Measurements from ENCODE around the gene VPS8.

VPS8 gene, protein sequence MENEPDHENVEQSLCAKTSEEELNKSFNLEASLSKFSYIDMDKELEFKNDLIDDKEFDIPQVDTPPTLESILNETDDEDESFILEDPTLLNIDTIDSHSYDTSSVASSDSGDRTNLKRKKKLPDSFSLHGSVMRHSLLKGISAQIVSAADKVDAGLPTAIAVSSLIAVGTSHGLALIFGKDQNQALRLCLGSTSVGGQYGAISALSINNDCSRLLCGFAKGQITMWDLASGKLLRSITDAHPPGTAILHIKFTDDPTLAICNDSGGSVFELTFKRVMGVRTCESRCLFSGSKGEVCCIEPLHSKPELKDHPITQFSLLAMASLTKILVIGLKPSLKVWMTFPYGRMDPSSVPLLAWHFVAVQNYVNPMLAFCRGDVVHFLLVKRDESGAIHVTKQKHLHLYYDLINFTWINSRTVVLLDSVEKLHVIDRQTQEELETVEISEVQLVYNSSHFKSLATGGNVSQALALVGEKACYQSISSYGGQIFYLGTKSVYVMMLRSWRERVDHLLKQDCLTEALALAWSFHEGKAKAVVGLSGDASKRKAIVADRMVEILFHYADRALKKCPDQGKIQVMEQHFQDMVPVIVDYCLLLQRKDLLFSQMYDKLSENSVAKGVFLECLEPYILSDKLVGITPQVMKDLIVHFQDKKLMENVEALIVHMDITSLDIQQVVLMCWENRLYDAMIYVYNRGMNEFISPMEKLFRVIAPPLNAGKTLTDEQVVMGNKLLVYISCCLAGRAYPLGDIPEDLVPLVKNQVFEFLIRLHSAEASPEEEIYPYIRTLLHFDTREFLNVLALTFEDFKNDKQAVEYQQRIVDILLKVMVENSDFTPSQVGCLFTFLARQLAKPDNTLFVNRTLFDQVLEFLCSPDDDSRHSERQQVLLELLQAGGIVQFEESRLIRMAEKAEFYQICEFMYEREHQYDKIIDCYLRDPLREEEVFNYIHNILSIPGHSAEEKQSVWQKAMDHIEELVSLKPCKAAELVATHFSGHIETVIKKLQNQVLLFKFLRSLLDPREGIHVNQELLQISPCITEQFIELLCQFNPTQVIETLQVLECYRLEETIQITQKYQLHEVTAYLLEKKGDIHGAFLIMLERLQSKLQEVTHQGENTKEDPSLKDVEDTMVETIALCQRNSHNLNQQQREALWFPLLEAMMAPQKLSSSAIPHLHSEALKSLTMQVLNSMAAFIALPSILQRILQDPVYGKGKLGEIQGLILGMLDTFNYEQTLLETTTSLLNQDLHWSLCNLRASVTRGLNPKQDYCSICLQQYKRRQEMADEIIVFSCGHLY (N-terminal part only)

GRCh38 chr3:184811999-184812661 lies at the start of gene VPS8:
VPS8 (plus strand) TSS chr3:184812166; CDS start chr3:184824633, 12,467 bp downstream.
- Histone ChIP-seq H3K36me3 (ENCODE audit: control insufficient read depth, insufficient read depth, low read length) (no peaks in the 10 kb centered on the region; the same call in 1 of the 2 replicates), H3K27ac (ENCODE audit: low read depth, low read length) (no peak within 1 kb of the TSS), H3K27me3 (ENCODE audit: control insufficient read depth, insufficient read depth, low read length) (no peaks in the 10 kb centered on the region), H3K9me3 (ENCODE audit: control insufficient read depth, insufficient read depth, low read length) (no peaks in the 10 kb centered on the region), H3K4me3 (ENCODE audit: low read depth, low read length) (peak within 1 kb of the TSS; percentile 80), H3K4me1 (ENCODE audit: control insufficient read depth, insufficient read depth, low read length) (peaks cover 4% of the 10 kb centered on the region; the same call in 1 of the 2 replicates), H3K9ac (ENCODE audit: low read depth, low read length) (peak within 1 kb of the TSS; percentile 32; the same call in 1 of the 2 replicates)

GRCh38 chr3:184764191-184764590 lies 47.8 kb upstream of the VPS8 start:
- H3K9ac ChIP-seq (ENCODE audit: low read depth, low read length) = no peak overlapping the region
- no peaks in the 10 kb centered on the region for H3K27me3 ChIP-seq (ENCODE audit: control insufficient read depth, insufficient read depth, low read length)
- H3K36me3 ChIP-seq (ENCODE audit: control insufficient read depth, insufficient read depth, low read length) = no peaks in the 10 kb centered on the region
- H3K27ac ChIP-seq (ENCODE audit: low read depth, low read length) = no peak overlapping the region
- peaks cover 6% of the 10 kb centered on the region; the same call in 1 of the 2 replicates for H3K4me1 ChIP-seq (ENCODE audit: control insufficient read depth, insufficient read depth, low read length)
- no peaks in the 10 kb centered on the region for H3K9me3 ChIP-seq (ENCODE audit: control insufficient read depth, insufficient read depth, low read length)
- no peak overlapping the region for H3K4me3 ChIP-seq (ENCODE audit: low read depth, low read length)

DNA sequence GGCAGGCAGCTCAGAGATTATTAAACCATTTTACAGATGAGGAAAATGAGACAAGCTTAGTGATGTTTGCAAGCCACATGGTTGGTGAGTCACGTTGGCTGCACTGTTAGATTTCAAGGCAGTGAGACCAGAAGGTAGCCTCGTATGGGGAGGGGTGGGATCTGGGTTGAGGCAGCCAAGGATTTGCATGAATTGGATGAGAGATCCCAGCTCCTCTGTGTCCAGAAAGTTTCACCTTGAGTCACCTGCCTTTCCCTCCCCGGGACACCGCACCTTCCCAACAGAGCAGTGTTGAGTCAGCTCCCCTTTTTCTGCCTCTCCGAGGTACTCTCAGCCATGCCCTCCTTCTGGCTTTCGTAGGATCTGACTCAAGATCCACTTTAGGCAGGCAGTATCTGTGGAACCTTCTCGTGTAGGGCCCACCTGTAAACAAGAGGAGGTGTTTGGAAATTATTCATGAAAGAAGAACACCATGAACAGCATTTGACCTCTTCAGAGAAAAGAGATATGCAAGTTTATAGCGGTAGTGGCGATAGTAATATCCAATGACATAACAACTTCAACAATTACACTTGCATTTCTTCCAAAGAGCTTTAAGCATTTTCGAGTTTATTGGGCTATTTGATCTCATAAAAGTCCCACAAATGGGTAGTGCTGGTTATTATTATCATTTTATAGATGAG lies 46.8 kb upstream of the VPS8 start:
- peaks cover 10% of the 10 kb centered on the region for H3K4me1 ChIP-seq (ENCODE audit: control insufficient read depth, insufficient read depth, low read length)
- H3K4me3 ChIP-seq (ENCODE audit: low read depth, low read length) = no peak overlapping the region
- no peak overlapping the region for H3K27ac ChIP-seq (ENCODE audit: low read depth, low read length)

GRCh38 chr3:184765730-184766074 lies 46.3 kb upstream of the VPS8 start:
- Histone ChIP-seq H3K27me3 (ENCODE audit: control insufficient read depth, insufficient read depth, low read length) (no peaks in the 10 kb centered on the region), H3K9me3 (ENCODE audit: control insufficient read depth, insufficient read depth, low read length) (no peaks in the 10 kb centered on the region), H3K36me3 (ENCODE audit: control insufficient read depth, insufficient read depth, low read length) (no peaks in the 10 kb centered on the region), H3K4me3 (ENCODE audit: low read depth, low read length) (no peak overlapping the region), H3K27ac (ENCODE audit: low read depth, low read length) (no peak overlapping the region), H3K9ac (ENCODE audit: low read depth, low read length) (no peak overlapping the region), H3K4me1 (ENCODE audit: control insufficient read depth, insufficient read depth, low read length) (peaks cover 10% of the 10 kb centered on the region)

More for the DNA sequence above, 46.8 kb upstream of the VPS8 start:
- H3K27me3 ChIP-seq (ENCODE audit: control insufficient read depth, insufficient read depth, low read length) = no peaks in the 10 kb centered on the region
- no peaks in the 10 kb centered on the region for H3K36me3 ChIP-seq (ENCODE audit: control insufficient read depth, insufficient read depth, low read length)
- no peak overlapping the region for H3K9ac ChIP-seq (ENCODE audit: low read depth, low read length)
- no peaks in the 10 kb centered on the region for H3K9me3 ChIP-seq (ENCODE audit: control insufficient read depth, insufficient read depth, low read length)

DNA sequence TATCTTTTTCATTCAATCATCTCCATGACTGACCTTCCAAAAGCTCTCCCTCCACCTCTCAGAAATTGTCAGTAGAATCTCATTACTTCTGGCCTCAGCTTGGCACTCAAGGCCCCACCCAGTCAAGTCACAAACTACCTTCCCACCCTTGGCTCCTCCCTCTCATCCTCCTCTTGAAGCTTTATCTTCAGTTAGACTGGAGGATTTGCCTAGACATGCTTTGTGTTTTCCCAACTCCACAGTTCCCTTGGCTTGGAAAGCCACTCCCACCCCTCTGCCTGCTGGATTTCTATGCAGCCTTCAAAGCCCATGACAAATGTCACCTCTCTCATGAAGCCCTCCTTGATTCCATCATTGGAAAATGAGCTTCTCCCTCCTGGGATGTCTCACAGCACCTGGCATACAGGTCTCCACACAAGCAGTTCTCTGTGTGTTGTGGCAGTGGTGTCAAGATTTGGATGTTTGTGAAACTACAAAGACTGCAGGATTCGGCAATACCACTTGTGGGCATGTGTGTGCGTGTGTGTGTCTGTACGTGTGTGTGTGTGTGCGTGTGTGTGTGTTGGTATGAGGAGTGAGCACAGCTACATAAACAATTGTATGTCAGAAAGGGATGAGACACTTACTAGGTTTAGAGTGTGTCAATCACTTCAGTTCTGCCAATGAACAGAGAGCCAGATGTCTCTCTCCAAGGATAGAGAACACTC lies 45.3 kb upstream of the VPS8 start:
- Histone ChIP-seq H3K4me3 (ENCODE audit: low read depth, low read length) (no peak overlapping the region), H3K9me3 (ENCODE audit: control insufficient read depth, insufficient read depth, low read length) (no peaks in the 10 kb centered on the region), H3K4me1 (ENCODE audit: control insufficient read depth, insufficient read depth, low read length) (peaks cover 10% of the 10 kb centered on the region), H3K36me3 (ENCODE audit: control insufficient read depth, insufficient read depth, low read length) (no peaks in the 10 kb centered on the region), H3K9ac (ENCODE audit: low read depth, low read length) (no peak overlapping the region), H3K27me3 (ENCODE audit: control insufficient read depth, insufficient read depth, low read length) (no peaks in the 10 kb centered on the region), H3K27ac (ENCODE audit: low read depth, low read length) (no peak overlapping the region)

- H3K9ac ChIP-seq (ENCODE audit: low read depth, low read length) = no peak overlapping the region
- H3K27me3 ChIP-seq (ENCODE audit: control insufficient read depth, insufficient read depth, low read length) = no peaks in the 10 kb centered on the region
- H3K27ac ChIP-seq (ENCODE audit: low read depth, low read length) = no peak overlapping the region
- peaks cover 10% of the 10 kb centered on the region for H3K4me1 ChIP-seq (ENCODE audit: control insufficient read depth, insufficient read depth, low read length)
- no peaks in the 10 kb centered on the region for H3K9me3 ChIP-seq (ENCODE audit: control insufficient read depth, insufficient read depth, low read length)
- no peaks in the 10 kb centered on the region for H3K36me3 ChIP-seq (ENCODE audit: control insufficient read depth, insufficient read depth, low read length)
- H3K4me3 ChIP-seq (ENCODE audit: low read depth, low read length) = no peak overlapping the region
Measured at GRCh38 chr3:184767377-184767776, 44.6 kb upstream of the VPS8 start.

DNA sequence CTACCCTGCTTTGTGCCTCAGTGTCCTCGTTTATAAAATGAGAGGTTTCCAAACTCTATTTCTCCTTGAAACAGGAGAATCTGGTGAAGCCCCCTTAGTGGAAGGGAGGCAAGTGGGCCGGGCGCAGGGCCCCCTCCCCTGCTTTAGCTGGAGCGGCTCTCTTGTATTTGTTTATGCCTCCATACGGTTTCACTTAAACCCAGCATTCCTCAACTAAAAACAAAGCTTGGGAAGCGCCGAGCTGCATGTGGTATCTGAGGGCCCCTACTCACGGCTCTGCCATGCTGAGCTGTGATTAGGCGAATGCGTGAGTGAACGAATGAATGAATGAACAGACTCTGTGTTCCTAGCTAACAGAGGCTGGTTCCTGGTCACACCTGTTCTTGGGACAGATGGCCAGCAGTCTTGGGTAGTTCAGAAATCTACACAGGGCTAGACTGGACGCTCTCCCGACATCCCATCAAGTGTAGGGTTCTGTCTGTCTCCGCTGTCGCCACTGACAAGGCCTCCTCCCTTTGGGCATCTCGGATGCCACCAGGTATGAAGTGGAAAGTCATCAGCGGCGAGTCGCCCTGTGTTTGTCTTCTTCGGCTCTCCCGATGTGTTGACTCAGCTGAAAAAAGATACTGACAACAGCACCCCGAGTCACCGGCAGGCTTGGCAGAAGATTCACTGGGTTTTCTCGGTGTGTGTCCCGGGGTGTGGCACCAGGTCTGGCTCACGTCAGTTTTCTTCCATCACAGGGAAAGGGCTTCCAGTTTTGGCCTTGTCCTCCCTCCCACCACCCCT lies 42.4 kb upstream of the VPS8 start:
- H3K4me1 ChIP-seq (ENCODE audit: control insufficient read depth, insufficient read depth, low read length) = peaks cover 10% of the 10 kb centered on the region
- H3K27me3 ChIP-seq (ENCODE audit: control insufficient read depth, insufficient read depth, low read length) = no peaks in the 10 kb centered on the region
- no peaks in the 10 kb centered on the region for H3K36me3 ChIP-seq (ENCODE audit: control insufficient read depth, insufficient read depth, low read length)
- H3K4me3 ChIP-seq (ENCODE audit: low read depth, low read length) = no peak overlapping the region
- no peak overlapping the region for H3K9ac ChIP-seq (ENCODE audit: low read depth, low read length)
- H3K9me3 ChIP-seq (ENCODE audit: control insufficient read depth, insufficient read depth, low read length) = no peaks in the 10 kb centered on the region
- H3K27ac ChIP-seq (ENCODE audit: low read depth, low read length) = no peak overlapping the region

DNA sequence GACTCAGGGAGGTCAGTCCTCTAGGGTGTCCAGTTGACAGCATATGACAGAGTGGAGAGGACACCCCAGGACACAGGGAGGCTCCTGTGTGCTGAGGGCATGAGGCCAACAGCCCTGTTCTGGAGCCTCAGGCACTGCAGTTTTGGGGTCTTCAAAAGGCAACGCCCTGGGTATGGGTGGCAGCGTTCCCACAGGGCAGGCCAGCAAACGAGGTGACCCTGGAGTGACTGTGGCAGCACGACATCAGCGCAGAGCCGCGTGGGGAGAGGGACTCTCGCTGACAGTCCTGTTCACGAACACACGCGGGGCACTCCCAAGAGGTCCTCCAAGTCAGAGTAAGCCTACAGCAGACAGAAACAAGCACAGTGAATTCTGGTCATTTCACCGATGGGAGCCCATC lies 41.4 kb upstream of the VPS8 start:
- Histone ChIP-seq H3K27me3 (ENCODE audit: control insufficient read depth, insufficient read depth, low read length) (no peaks in the 10 kb centered on the region), H3K9me3 (ENCODE audit: control insufficient read depth, insufficient read depth, low read length) (no peaks in the 10 kb centered on the region), H3K4me3 (ENCODE audit: low read depth, low read length) (no peak overlapping the region), H3K36me3 (ENCODE audit: control insufficient read depth, insufficient read depth, low read length) (no peaks in the 10 kb centered on the region), H3K9ac (ENCODE audit: low read depth, low read length) (no peak overlapping the region), H3K27ac (ENCODE audit: low read depth, low read length) (no peak overlapping the region), H3K4me1 (ENCODE audit: control insufficient read depth, insufficient read depth, low read length) (peaks cover 10% of the 10 kb centered on the region)

All from HUES48 (cell line).